Prostate gland (tissue), 2 donors: Measurements from ENCODE around the gene TTC23.

Experiments
- POLR2A ChIP-seq: fragments of 450-650 bp; IDR thresholded peaks from one replicate; pipeline ENCODE4 v1.6.1; 2016; ENCODE audit warnings: antibody characterized with exemption, mild to moderate bottlenecking
- TF ChIP-seq, protein P1 (sequence below), 4 experiments: fragments of 200-600 bp in 2 of 4; fragments of 450-650 bp in 2 of 4; sonication (generic) in 2 of 4; IDR thresholded peaks; 1 replicate in 3 of 4; 2 replicates in 1 of 4; pipeline ENCODE4 v1.5.1; 2016 to 2019; ENCODE audit warnings: antibody characterized with exemption in 4 of 4, mild to moderate bottlenecking in 2 of 4, moderate library complexity in 2 of 4

DNA sequence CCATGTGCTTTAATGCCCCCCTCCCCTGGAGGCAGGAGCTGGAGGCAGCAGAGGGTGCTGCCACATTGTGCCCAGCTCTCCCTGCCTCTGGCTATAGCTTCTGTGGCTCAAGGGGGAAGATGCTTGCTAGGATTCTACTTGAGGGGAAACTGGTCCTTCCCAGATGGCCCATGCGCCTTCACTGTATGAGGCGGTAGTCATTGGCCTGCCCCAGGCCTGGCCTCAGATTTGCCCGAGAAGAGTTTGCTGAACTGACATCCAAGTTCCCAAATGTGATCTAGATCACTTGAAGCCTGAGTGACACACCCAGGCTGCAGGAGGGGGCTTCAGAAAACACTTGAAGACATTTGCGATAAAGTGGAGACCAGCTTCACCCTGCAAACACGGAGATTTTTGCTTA is 140.4 kb downstream of the TTC23 start:
- TF ChIP-seq, protein P1, sequence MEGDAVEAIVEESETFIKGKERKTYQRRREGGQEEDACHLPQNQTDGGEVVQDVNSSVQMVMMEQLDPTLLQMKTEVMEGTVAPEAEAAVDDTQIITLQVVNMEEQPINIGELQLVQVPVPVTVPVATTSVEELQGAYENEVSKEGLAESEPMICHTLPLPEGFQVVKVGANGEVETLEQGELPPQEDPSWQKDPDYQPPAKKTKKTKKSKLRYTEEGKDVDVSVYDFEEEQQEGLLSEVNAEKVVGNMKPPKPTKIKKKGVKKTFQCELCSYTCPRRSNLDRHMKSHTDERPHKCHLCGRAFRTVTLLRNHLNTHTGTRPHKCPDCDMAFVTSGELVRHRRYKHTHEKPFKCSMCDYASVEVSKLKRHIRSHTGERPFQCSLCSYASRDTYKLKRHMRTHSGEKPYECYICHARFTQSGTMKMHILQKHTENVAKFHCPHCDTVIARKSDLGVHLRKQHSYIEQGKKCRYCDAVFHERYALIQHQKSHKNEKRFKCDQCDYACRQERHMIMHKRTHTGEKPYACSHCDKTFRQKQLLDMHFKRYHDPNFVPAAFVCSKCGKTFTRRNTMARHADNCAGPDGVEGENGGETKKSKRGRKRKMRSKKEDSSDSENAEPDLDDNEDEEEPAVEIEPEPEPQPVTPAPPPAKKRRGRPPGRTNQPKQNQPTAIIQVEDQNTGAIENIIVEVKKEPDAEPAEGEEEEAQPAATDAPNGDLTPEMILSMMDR (IDR thresholded peaks at IDR 0.05), result no peak
- no peak for TF ChIP-seq POLR2A
